Right cardiac atrium (tissue), 5 donors: ENCODE data around the gene IFI27. TPM values are rescaled to one million over a fixed set of nuclear protein-coding genes. Genes with fewer than 3 reads are reported as not detected.
"Not testable (repeated sequence)": the region's sequence is repeated elsewhere in the genome, so short reads cannot be mapped to it uniquely, and the experiment has no call there.

Experiments
- ATAC-seq, 2 donors: fragments of 200-7000 bp; cut with Tn5 transposase; one replicate each; pipeline versions ENCODE4 v1.8.0 to v1.9.1; 2020; ENCODE audit warnings: moderate library complexity in 2 of 2, mild to moderate bottlenecking in 1 of 2
- DNase-seq, 3 donors: peaks; one replicate each; pipeline ENCODE4 v3.0.0-alpha.2; 2020
- H3K27ac ChIP-seq: one replicate; pipeline ENCODE4 v1.5.1; 2013; ENCODE audit warnings: mild to moderate bottlenecking, low read length, control low read depth, moderate library complexity
- H3K27me3 ChIP-seq: one replicate; pipeline ENCODE4 v1.6.1; 2013; ENCODE audit not compliant: control insufficient read depth, insufficient read depth
- H3K4me1 ChIP-seq: one replicate; pipeline ENCODE4 v1.6.1; 2013; ENCODE audit warnings: low read length; ENCODE audit not compliant: control insufficient read depth, insufficient read depth
- H3K4me3 ChIP-seq: one replicate; pipeline ENCODE4 v1.5.1; 2013; ENCODE audit warnings: low read length, control low read depth
- H3K9me3 ChIP-seq: one replicate; pipeline ENCODE4 v1.6.1; 2013; ENCODE audit warnings: low read length; ENCODE audit not compliant: control insufficient read depth
- WGBS: extraction: QIAGEN DNeasy Blood & Tissue Kit; methylation state at CpG from one replicate; pipeline ENCODE4 v1.1.7; 2013; 5-methylcytosine and 5-hydroxymethylcytosine counted together
- intact Hi-C, 4 donors: fragments of 100-400 bp; cut with DNase I; formaldehyde crosslinking; loops; one replicate each; pipeline versions ENCODE4 v1.11.0 to v1.14.0; 2022 to 2023
- polyA plus RNA-seq: library from polyadenylated mRNA; stranded (reverse); fragments of 200-250 nt; gene quantifications from one replicate; pipeline ENCODE4 v1.2.3, GENCODE V29; 2013
- total RNA-seq, 4 donors: library from RNA; stranded (reverse); fragmentation: NEBNext Ultra II Directional; extraction: Animal tissue kit (Norgen Biotek cat#: 25700); gene quantifications; one replicate each; pipeline ENCODE4 v1.2.1, GENCODE V29; 2021
- donor health status: healthy with polysubstance abuse.
- donor health status: DM: no; HTN: yes; CAD: no.
- donor health status: DM: no; HTN: no; CAD: no.
- donor health status: DM: no; HTN: yes; CAD: no; lungs with severe emphysema.
- donor health status: DM: yes; HTN: yes; CAD: no.

The IFI27 gene
- total and polyA plus RNA-seq, 5 donors: 70.0 to 298 (median 155) TPM

DNA sequence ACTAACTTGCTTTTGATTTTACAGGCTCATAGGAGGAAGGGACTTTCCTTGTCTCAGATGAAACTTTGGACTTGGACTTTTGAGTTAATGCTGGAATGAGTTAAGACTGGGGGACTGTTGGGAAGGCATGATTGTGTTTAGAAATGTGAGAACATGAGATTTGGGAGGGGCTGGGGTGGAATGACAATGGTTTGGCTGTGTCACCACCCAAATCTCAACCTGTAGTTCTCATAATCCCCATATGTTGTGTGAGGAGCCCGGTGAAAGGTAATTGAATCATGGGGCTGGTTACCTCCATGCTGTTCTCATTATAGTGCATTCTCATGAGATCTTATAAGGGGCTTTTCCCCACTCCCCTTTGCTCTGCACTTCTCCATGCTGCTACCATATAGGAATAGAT, 45.6 kb downstream of the IFI27 start:
- H3K4me1 ChIP-seq, H3K27me3 ChIP-seq, DNase-seq, H3K4me3 ChIP-seq, H3K9me3 ChIP-seq, H3K27ac ChIP-seq, intact Hi-C loops, ATAC-seq: not testable (repeated sequence)
- 98% methylated on average over 1 of the region's 1 CpG for WGBS

DNA sequence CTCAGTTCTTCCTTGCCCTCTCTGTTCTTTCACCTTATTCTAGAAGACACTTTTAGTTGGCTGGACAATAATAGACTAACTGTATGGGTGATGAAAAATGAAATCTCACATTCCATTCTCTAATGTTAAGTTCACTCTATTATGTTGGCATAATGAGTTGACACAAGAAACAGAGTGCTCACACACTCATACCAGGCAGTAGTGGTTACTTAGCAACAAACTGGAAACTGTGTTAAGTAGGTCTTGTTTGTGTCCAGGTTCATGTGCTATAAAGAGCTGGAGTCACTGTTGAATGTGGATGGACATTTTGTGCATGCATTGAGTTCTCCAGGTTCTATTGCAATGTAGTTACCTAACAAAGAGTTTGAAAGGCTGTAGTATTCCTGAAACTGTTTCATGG, 46.7 kb downstream of the IFI27 start:
- no peak overlapping the region for H3K27ac ChIP-seq
- H3K27me3 ChIP-seq: no peaks in the 10 kb centered on the region
- H3K4me3 ChIP-seq: no peak overlapping the region
- H3K9me3 ChIP-seq: no peaks in the 10 kb centered on the region
- ATAC-seq: peak; percentile 23 to 81
- no peak for DNase-seq
- intact Hi-C loops: no loop called here
- no peaks in the 10 kb centered on the region for H3K4me1 ChIP-seq

DNA sequence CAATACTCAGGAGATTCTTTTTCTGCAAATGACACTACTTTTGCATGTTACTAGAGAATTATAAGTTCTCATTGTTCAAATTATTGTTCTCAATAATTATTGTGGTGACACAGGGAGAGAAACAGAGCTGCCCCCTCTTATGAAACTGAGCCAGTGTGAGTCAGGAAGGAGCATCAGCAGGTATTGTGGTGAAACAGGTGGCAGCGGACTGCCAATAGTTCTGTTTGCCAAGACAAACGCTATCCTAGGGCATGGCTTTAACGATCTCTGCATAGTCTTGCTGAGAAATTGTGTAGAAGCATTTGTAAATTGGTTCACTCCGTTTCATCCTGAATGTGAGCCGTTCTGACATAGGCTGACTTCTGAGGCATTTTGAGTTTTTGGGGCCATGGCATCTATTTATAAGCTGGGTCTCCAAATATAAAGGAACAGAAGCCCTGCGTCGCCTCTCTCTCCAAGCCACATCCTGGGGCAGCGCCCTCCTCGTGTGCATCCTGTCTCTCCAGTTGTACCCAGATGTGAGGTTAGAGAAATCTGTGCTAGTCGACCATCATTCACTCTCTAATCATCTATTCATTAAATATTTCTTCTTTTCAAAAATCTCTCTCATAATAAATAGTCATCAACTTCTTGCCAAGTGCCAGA, 47.8 kb downstream of the IFI27 start:
- no peaks in the 10 kb centered on the region for H3K27me3 ChIP-seq
- no peaks in the 10 kb centered on the region for H3K4me1 ChIP-seq
- 64% methylated on average over 10 of the region's 10 CpGs for WGBS
- no peaks in the 10 kb centered on the region for H3K9me3 ChIP-seq
- no peak overlapping the region for H3K4me3 ChIP-seq
- ATAC-seq (no peak), DNase-seq (no peak)
- no peak overlapping the region for H3K27ac ChIP-seq
- intact Hi-C loops: no loop called here

DNA sequence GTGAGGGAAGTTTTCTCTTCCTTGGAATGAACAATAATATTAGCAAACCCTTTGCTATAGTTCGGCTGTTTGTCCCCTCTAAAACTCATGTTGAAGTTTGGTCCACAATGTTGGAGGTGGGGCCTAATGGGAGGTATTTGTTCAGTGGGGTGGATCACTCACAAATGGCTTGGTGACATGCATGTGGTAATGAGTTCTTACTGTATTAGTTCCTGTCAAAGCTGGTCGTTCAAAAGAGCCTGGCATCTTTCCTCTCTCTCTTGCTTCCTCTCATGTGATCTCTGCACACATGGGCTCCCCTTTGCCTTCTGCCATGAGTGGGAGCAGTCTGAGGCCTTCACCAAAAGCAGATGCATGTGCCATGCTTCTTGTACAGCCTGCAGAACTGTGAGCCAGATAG, 50.5 kb downstream of the IFI27 start:
- no peak for DNase-seq
- WGBS: 51% methylated on average over 2 of the region's 2 CpGs
- H3K4me1 ChIP-seq: no peaks in the 10 kb centered on the region
- intact Hi-C loops: no loop called here
- ATAC-seq: no peak
- no peaks in the 10 kb centered on the region for H3K9me3 ChIP-seq
- H3K27me3 ChIP-seq: no peaks in the 10 kb centered on the region
- H3K27ac ChIP-seq: no peak overlapping the region
- no peak overlapping the region for H3K4me3 ChIP-seq

DNA sequence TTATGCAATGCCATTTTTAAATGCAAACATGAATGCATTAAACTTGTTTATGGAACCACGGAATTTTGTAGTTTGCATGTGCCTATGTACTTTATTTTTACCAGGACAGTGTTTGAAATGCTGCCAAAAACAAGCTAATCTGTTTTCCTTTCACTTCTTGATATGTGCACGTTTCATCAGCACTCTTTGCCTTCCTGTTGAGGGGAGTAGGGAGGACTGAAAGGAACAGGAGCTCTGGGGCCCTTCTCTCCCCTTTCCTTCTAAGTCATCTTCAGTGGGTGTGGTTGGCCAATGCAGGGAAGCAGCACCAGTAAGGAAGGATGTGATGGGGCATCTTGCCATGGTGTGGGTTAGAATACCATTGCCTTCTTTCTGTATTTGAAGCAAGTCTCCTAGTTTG, 51.4 kb downstream of the IFI27 start:
- H3K9me3 ChIP-seq: no peaks in the 10 kb centered on the region
- H3K4me3 ChIP-seq: no peak overlapping the region
- H3K27me3 ChIP-seq: no peaks in the 10 kb centered on the region
- intact Hi-C loops: no loop called here
- no peak for DNase-seq
- peak; percentile 43 to 51 for ATAC-seq
- H3K4me1 ChIP-seq: no peaks in the 10 kb centered on the region
- WGBS: 3% methylated on average over 2 of the region's 2 CpGs
- no peak overlapping the region for H3K27ac ChIP-seq

DNA sequence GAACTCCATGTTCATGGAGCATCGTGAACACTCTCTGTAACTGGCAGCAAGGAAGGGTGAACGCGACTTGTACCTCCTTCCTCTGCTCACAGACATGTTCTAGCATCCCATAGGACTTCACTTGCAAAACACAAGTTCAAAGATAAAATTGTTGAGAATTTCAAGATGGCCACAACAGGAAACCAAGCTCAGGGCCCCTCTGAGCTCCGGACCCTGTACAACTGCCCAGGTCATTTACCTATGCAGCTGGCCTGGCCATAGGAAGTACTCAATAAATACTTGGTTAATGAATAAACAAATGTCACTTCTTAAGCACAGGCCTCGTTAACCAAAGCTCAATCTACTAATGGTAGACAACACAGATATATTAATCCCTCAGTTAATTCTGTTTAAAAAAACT, 51.9 kb downstream of the IFI27 start:
- H3K27ac ChIP-seq: no peak overlapping the region
- no peak overlapping the region for H3K4me3 ChIP-seq
- no peak for DNase-seq
- no peak for ATAC-seq
- WGBS: 86% methylated on average over 5 of the region's 5 CpGs
- no peaks in the 10 kb centered on the region for H3K27me3 ChIP-seq
- H3K4me1 ChIP-seq: no peaks in the 10 kb centered on the region
- no peaks in the 10 kb centered on the region for H3K9me3 ChIP-seq
- intact Hi-C loops: no loop called here

DNA sequence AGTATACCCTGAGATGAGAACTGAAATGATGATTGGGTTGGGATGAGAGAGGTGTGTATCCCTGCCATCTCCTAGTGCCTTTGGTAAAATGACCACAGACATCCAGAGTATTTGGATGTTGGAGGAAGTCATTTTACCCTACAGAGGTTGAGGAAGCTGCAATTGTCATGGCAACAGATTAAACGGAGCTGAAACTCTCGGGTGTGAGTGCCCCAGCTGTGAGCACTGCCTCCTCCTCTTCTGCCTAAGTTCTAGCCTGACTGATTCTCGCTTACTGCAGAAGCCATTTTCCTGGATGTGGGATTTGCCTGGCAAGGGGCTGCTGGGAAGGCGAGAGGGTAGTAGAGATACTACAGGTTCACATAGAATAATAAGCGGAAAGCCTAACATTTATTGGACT, 53.3 kb downstream of the IFI27 start:
- Histone ChIP-seq H3K9me3 (no peaks in the 10 kb centered on the region), H3K27me3 (no peaks in the 10 kb centered on the region), H3K27ac (no peak overlapping the region), H3K4me1 (no peaks in the 10 kb centered on the region), H3K4me3 (no peak overlapping the region)
- DNase-seq (no peak), ATAC-seq (no peak)
- intact Hi-C loops: no loop called here
- WGBS: 75% methylated on average over 5 of the region's 5 CpGs

DNA sequence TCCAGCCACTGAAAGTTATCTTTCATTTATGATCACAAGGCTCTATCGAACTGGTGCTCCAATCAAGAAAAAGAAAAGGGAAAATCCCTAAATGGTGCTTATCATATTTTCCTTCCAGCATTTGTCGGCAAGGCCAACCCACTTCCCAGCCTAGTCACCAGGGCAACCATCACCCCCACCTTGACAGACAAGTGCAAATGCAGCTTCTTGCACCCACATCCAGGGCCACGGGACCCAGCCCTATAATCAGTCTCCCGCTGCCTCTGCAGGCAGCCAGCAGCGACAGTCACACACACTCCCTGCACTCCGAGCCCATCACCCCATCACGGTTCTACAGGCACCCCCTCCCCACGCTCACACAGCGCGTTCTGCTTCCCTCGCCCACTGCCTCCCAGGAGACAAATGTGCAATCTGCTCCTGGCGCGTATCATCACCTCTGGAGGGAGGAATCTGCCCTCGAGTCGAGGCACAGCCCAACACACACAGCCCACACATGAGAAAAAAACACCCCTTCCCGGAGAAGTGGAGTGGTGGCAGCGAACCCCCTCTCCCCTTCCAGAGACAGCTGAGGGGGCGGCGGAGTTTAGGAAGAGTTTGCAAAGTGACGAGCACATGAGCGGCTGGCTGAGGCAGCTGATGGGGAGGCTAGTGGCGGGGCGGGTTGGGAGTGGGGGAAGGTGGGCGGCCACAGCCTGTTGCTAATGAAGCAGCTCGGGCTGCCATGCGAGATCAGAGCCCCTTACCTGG, 54.3 kb downstream of the IFI27 start:
- H3K4me1 ChIP-seq: no peaks in the 10 kb centered on the region
- H3K9me3 ChIP-seq: no peaks in the 10 kb centered on the region
- 20% methylated on average over 26 of the region's 26 CpGs for WGBS
- peak; percentile 25 to 36 for ATAC-seq
- no peak overlapping the region for H3K27ac ChIP-seq
- intact Hi-C loops: no loop called here
- no peaks in the 10 kb centered on the region for H3K27me3 ChIP-seq
- DNase-seq: no peak
- H3K4me3 ChIP-seq: no peak overlapping the region

DNA sequence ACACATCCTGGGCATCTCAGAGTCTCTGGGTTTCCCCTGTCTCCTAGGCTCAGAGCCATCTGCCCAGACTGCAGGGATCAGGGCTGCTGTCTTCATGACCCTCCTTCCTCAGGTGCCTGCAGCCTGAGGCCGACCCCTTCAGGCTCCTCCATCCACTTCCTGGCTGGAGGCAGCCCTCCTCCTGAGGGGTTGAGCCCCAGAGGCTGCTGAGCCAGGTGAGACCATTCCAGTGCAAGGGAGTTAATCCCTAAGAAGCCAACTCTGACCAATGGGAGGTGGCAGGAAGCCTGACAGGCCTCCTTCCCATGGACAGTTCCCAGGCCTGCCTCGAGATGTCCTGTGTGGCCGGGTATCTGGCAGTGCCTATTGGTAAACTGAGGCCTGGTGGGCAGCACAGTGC, 55.2 kb downstream of the IFI27 start:
- H3K9me3 ChIP-seq: no peaks in the 10 kb centered on the region
- peak in 1 of 2 donors; percentile 27 for ATAC-seq
- H3K4me1 ChIP-seq: no peaks in the 10 kb centered on the region

More for the DNA sequence above, 55.2 kb downstream of the IFI27 start:
- Histone ChIP-seq H3K27ac (no peak overlapping the region), H3K4me3 (no peak overlapping the region), H3K27me3 (no peaks in the 10 kb centered on the region)
- intact Hi-C loops: no loop called here
- DNase-seq: no peak
- 78% methylated on average over 3 of the region's 3 CpGs for WGBS
